CD4-positive, alpha-beta memory T cell (primary cell): ENCODE measurements around the gene PTTG2. TPM values are rescaled to one million over a fixed set of nuclear protein-coding genes. Genes with fewer than 3 reads are reported as not detected.
A peak's percentile ranks its signal among the peaks of the same experiment; 100 is the strongest.

Source experiments
- CTCF ChIA-PET: fragments of 350-600 bp; sonication (Branson Sonifier 250); formaldehyde crosslinking; loops from one replicate; lab custom pipeline; 2021; ENCODE audit warnings: inconsistent platforms; ENCODE audit not compliant: partially characterized antibody; lab: Charles Lee
- POLR2A ChIA-PET: fragments of 350-600 bp; sonication (Branson Sonifier 250); formaldehyde crosslinking; loops from one replicate; lab custom pipeline; 2021; ENCODE audit not compliant: partially characterized antibody; lab: Charles Lee
- DNase-seq, 5 donors: peaks; one replicate each; pipeline versions ENCODE4 v3.0.0 to v3.0.0-alpha.2; 2020 to 2022; ENCODE audit warnings: mixed read lengths in 1 of 5
- H3K27ac ChIP-seq: one replicate; pipeline ENCODE4 v1.7.0; 2013; ENCODE audit warnings: low read depth, low read length
- H3K27me3 ChIP-seq: 2 replicates; pipeline ENCODE4 v1.7.0; 2013; ENCODE audit warnings: mild to moderate bottlenecking, low read length, moderate library complexity; ENCODE audit not compliant: insufficient read depth
- H3K36me3 ChIP-seq: 2 replicates; pipeline ENCODE4 v1.7.0; 2013; ENCODE audit warnings: mild to moderate bottlenecking, low read length, moderate library complexity; ENCODE audit not compliant: insufficient read depth
- H3K4me1 ChIP-seq: 2 replicates; pipeline ENCODE4 v1.7.0; 2013; ENCODE audit warnings: mild to moderate bottlenecking, low read length, moderate library complexity; ENCODE audit not compliant: insufficient read depth
- H3K4me3 ChIP-seq, 2 donors: one replicate each; pipeline ENCODE4 v1.7.0; 2013; ENCODE audit warnings: low read length in 2 of 2, mild to moderate bottlenecking in 1 of 2
- H3K9me3 ChIP-seq, 2 donors: one replicate each; pipeline ENCODE4 v1.7.0; 2013; ENCODE audit warnings: low read length in 2 of 2, control low read depth in 1 of 2; ENCODE audit not compliant: control insufficient read depth in 1 of 2
- H3K27ac Mint-ChIP-seq, 7 donors: one replicate each; pipeline ENCODE4 v1.8.0; 2020 to 2021; ENCODE audit warnings: mixed read lengths in 7 of 7, mild to moderate bottlenecking in 6 of 7, inconsistent platforms in 3 of 7, moderate library complexity in 3 of 7
- H3K27me3 Mint-ChIP-seq, 2 donors: one replicate each; pipeline ENCODE4 v1.8.0; 2020 to 2021; ENCODE audit warnings: mixed read lengths in 2 of 2
- H3K36me3 Mint-ChIP-seq, 2 donors: one replicate each; pipeline ENCODE4 v1.8.0; 2020 to 2021; ENCODE audit warnings: mixed read lengths in 2 of 2, inconsistent platforms in 1 of 2, mild to moderate bottlenecking in 1 of 2
- H3K4me1 Mint-ChIP-seq, 4 donors: one replicate each; pipeline ENCODE4 v1.8.0; 2020 to 2021; ENCODE audit warnings: mixed read lengths in 4 of 4, mild to moderate bottlenecking in 1 of 4
- H3K4me3 Mint-ChIP-seq, 8 donors: one replicate each; pipeline ENCODE4 v1.8.0; 2020 to 2021; ENCODE audit warnings: mixed read lengths in 8 of 8, mild to moderate bottlenecking in 7 of 8, moderate library complexity in 6 of 8, inconsistent platforms in 3 of 8
- H3K9me3 Mint-ChIP-seq, 8 donors: one replicate each; pipeline ENCODE4 v1.8.0; 2020 to 2021; ENCODE audit warnings: mixed read lengths in 8 of 8, mild to moderate bottlenecking in 5 of 8, inconsistent platforms in 3 of 8, moderate library complexity in 1 of 8
- intact Hi-C: fragments of 100-400 bp; cut with micrococcal nuclease; formaldehyde crosslinking; loops from one replicate; pipeline ENCODE4 v1.15.1; 2023
- polyA plus RNA-seq, 2 donors: library from polyadenylated mRNA; unstranded; fragments of 300-500 nt; fragmentation: Illumina TruSeq; gene quantifications; one replicate each; pipeline ENCODE4 v1.2.3, GENCODE V29; 2021
- total RNA-seq, 2 experiments: library from RNA; stranded (reverse); gene quantifications; one replicate each; pipeline ENCODE4 v1.2.3, GENCODE V29; 2021

Gene PTTG2
- total and polyA plus RNA-seq, 4 experiments from 2014 or later, result 1.5 to 1.9 TPM; not detected in 2

- Histone ChIP-seq H3K9me3 (no peaks in the 10 kb centered on the region), H3K36me3 (no peaks in the 10 kb centered on the region), H3K4me1 (peaks cover 19% of the 10 kb centered on the region), H3K27me3 (no peaks in the 10 kb centered on the region), H3K4me3 (no peak overlapping the region), H3K27ac (no peak overlapping the region)
- no peaks in the 10 kb centered on the region for H3K27me3 Mint-ChIP-seq
- DNase-seq, result no peak
- peaks cover 0 to 10% (median 0%) of the 10 kb centered on the region in 8 donors for H3K9me3 Mint-ChIP-seq
- intact Hi-C loops, result no loop called here
- H3K27ac Mint-ChIP-seq, result no peak overlapping the region
- H3K4me3 Mint-ChIP-seq, result peak overlapping the region in 1 of 8 donors; percentile 37
- POLR2A ChIA-PET, result no interaction called here
- peaks cover 16 to 38% of the 10 kb centered on the region in 2 donors for H3K36me3 Mint-ChIP-seq
- CTCF ChIA-PET, result interaction anchor here (0.9 kb wide), 1 partner anchor 25 kb away, joined by 3 read pairs; no protein-coding TSS in a partner anchor
- H3K4me1 Mint-ChIP-seq, result peaks cover 25 to 54% (median 36%) of the 10 kb centered on the region in 4 donors
Measured at GRCh38 chr4:37927434-37927833, 32.8 kb upstream of the PTTG2 start.

GRCh38 chr4:37928426-37929416, 31.5 kb upstream of the PTTG2 start:
- Mint-ChIP-seq H3K36me3 (peaks cover 16 to 29% of the 10 kb centered on the region in 2 donors), H3K9me3 (no peaks in the 10 kb centered on the region), H3K4me1 (peaks cover 26 to 46% (median 36%) of the 10 kb centered on the region in 4 donors), H3K4me3 (peak overlapping the region in 4 of 8 donors; percentile 3 to 72 (median 14)), H3K27ac (peak overlapping the region in 2 of 7 donors; percentile 5 to 38), H3K27me3 (no peaks in the 10 kb centered on the region)
- Histone ChIP-seq H3K4me3 (no peak overlapping the region), H3K4me1 (peaks cover 19% of the 10 kb centered on the region), H3K36me3 (no peaks in the 10 kb centered on the region), H3K27ac (no peak overlapping the region), H3K9me3 (no peaks in the 10 kb centered on the region), H3K27me3 (no peaks in the 10 kb centered on the region)
- DNase-seq, result peak in 4 of 5 donors; percentile 6 to 53 (median 34)
- POLR2A ChIA-PET, result no interaction called here
- CTCF ChIA-PET, result no interaction called here
- intact Hi-C loops, result no loop called here

GRCh38 chr4:37934096-37934495, 26.1 kb upstream of the PTTG2 start:
- ChIA-PET POLR2A (no interaction called here), CTCF (no interaction called here)
- no peak for DNase-seq
- no peaks in the 10 kb centered on the region for H3K9me3 ChIP-seq
- no peak overlapping the region for H3K27ac ChIP-seq
- intact Hi-C loops, result no loop called here
- H3K36me3 ChIP-seq, result no peaks in the 10 kb centered on the region
- Mint-ChIP-seq H3K27me3 (no peaks in the 10 kb centered on the region), H3K9me3 (peaks cover 0 to 7% (median 4%) of the 10 kb centered on the region in 8 donors), H3K36me3 (peaks cover 19 to 24% of the 10 kb centered on the region in 2 donors), H3K27ac (peak overlapping the region in 1 of 7 donors; percentile 52), H3K4me3 (no peak overlapping the region), H3K4me1 (peaks cover 10 to 15% (median 11%) of the 10 kb centered on the region in 4 donors)
- no peak overlapping the region for H3K4me3 ChIP-seq
- H3K4me1 ChIP-seq, result peaks cover 7% of the 10 kb centered on the region
- H3K27me3 ChIP-seq, result no peaks in the 10 kb centered on the region

- CTCF ChIA-PET, result interaction anchor here (0.5 kb wide), 1 partner anchor 50 kb away, joined by 3 read pairs; no protein-coding TSS in a partner anchor
Measured at GRCh38 chr4:37934609-37935008, 25.6 kb upstream of the PTTG2 start.

GRCh38 chr4:37935026-37935425, 25.2 kb upstream of the PTTG2 start:
- no peak for DNase-seq
- no peak overlapping the region for H3K27ac Mint-ChIP-seq
- peaks cover 13 to 22% of the 10 kb centered on the region in 2 donors for H3K36me3 Mint-ChIP-seq
- POLR2A ChIA-PET, result no interaction called here
- Histone ChIP-seq H3K4me3 (no peak overlapping the region), H3K4me1 (no peaks in the 10 kb centered on the region), H3K27me3 (no peaks in the 10 kb centered on the region), H3K27ac (no peak overlapping the region), H3K36me3 (no peaks in the 10 kb centered on the region), H3K9me3 (no peaks in the 10 kb centered on the region)
- no peaks in the 10 kb centered on the region for H3K27me3 Mint-ChIP-seq
- no peak overlapping the region for H3K4me3 Mint-ChIP-seq
- peaks cover 0 to 7% (median 4%) of the 10 kb centered on the region in 8 donors for H3K9me3 Mint-ChIP-seq
- intact Hi-C loops, result no loop called here
- CTCF ChIA-PET, result interaction anchor here (0.5 kb wide), 1 partner anchor 49 kb away, joined by 3 read pairs; no protein-coding TSS in a partner anchor
- H3K4me1 Mint-ChIP-seq, result peaks cover 4 to 5% (median 5%) of the 10 kb centered on the region in 4 donors

More at GRCh38 chr4:37934609-37935008, 25.6 kb upstream of the PTTG2 start:
- Mint-ChIP-seq H3K36me3 (peaks cover 17 to 23% of the 10 kb centered on the region in 2 donors), H3K27me3 (no peaks in the 10 kb centered on the region), H3K27ac (no peak overlapping the region), H3K4me3 (no peak overlapping the region), H3K4me1 (peaks cover 6 to 9% (median 7%) of the 10 kb centered on the region in 4 donors), H3K9me3 (peaks cover 0 to 7% (median 4%) of the 10 kb centered on the region in 8 donors)
- H3K4me3 ChIP-seq, result no peak overlapping the region
- POLR2A ChIA-PET, result no interaction called here
- no peaks in the 10 kb centered on the region for H3K9me3 ChIP-seq
- H3K27ac ChIP-seq, result no peak overlapping the region
- no peaks in the 10 kb centered on the region for H3K36me3 ChIP-seq
- H3K27me3 ChIP-seq, result no peaks in the 10 kb centered on the region
- intact Hi-C loops, result no loop called here
- peaks cover 2% of the 10 kb centered on the region for H3K4me1 ChIP-seq
- no peak for DNase-seq

- ChIA-PET CTCF (no interaction called here), POLR2A (no interaction called here)
- intact Hi-C loops, result no loop called here
- Mint-ChIP-seq H3K27ac (no peak overlapping the region), H3K9me3 (peaks cover 0 to 9% (median 4%) of the 10 kb centered on the region in 8 donors), H3K36me3 (peaks cover 12 to 19% of the 10 kb centered on the region in 2 donors), H3K4me3 (no peak overlapping the region), H3K4me1 (peaks cover 15 to 23% (median 18%) of the 10 kb centered on the region in 4 donors), H3K27me3 (no peaks in the 10 kb centered on the region)
- DNase-seq, result no peak
- Histone ChIP-seq H3K4me3 (no peak overlapping the region), H3K36me3 (no peaks in the 10 kb centered on the region), H3K4me1 (no peaks in the 10 kb centered on the region), H3K27ac (no peak overlapping the region), H3K27me3 (no peaks in the 10 kb centered on the region), H3K9me3 (no peaks in the 10 kb centered on the region)
Measured at GRCh38 chr4:37936889-37937498, 23.2 kb upstream of the PTTG2 start.

GRCh38 chr4:37938208-37938607, 22.0 kb upstream of the PTTG2 start:
- Mint-ChIP-seq H3K9me3 (peaks cover 0 to 9% (median 4%) of the 10 kb centered on the region in 8 donors), H3K4me1 (peaks cover 18 to 32% (median 22%) of the 10 kb centered on the region in 4 donors)
- intact Hi-C loops, result no loop called here

More at GRCh38 chr4:37938208-37938607, 22.0 kb upstream of the PTTG2 start:
- no peaks in the 10 kb centered on the region for H3K27me3 Mint-ChIP-seq
- DNase-seq, result no peak
- peaks cover 11 to 18% of the 10 kb centered on the region in 2 donors for H3K36me3 Mint-ChIP-seq
- no peak overlapping the region for H3K4me3 ChIP-seq
- no peaks in the 10 kb centered on the region for H3K4me1 ChIP-seq
- H3K9me3 ChIP-seq, result no peaks in the 10 kb centered on the region
- no peaks in the 10 kb centered on the region for H3K36me3 ChIP-seq
- CTCF ChIA-PET, result no interaction called here
- H3K27ac ChIP-seq, result no peak overlapping the region
- POLR2A ChIA-PET, result no interaction called here
- no peak overlapping the region for H3K4me3 Mint-ChIP-seq
- no peak overlapping the region for H3K27ac Mint-ChIP-seq
- no peaks in the 10 kb centered on the region for H3K27me3 ChIP-seq
